ENCODE measurements around the gene EOMES.

EOMES gene

DNA sequence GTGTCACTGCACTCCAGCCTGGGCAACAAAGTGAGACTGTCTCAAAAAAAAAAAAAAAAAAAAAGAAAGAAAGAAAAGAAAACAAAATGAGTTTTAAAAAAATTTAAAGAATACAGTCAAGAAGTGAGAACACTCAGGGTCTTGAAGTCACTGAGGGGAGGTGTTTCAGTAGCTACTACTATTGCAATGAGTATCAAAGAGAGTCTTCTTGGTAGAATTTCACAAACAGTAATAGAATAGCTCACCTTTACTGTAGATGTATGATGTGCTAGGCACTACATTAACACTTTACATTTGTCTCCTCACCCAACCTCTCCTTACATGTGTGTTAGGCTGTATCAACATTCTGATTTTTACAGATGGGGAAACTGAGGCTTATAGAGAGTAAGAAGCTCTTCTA is 43.9 kb downstream of the EOMES start:
- no peak for DNase-seq

- DNase-seq, result no peak
Observed at GRCh38 chr3:27677565-27677964, 44.6 kb downstream of the EOMES start.

DNA sequence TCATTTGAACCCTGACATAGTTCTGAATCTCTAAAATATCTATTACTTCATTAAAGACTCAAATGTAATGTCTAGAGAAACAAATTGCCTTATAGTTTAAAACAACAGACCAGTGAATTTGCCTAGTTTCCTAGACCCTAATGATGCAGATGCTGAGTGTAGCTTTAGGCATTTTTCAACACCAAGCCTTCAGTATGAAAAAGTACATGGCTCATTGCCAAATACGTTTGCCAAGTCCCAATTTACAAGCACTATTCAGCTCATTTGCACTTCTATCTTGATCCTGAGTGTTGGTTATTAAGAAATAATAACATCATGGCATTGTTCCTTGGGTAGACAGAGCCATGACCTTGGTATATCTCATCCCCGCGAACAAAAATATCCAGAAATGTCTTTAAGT is 46.8 kb downstream of the EOMES start:
- DNase-seq, result no peak

- no peak for DNase-seq
Observed at GRCh38 chr3:27673701-27674100, 48.4 kb downstream of the EOMES start.

DNA sequence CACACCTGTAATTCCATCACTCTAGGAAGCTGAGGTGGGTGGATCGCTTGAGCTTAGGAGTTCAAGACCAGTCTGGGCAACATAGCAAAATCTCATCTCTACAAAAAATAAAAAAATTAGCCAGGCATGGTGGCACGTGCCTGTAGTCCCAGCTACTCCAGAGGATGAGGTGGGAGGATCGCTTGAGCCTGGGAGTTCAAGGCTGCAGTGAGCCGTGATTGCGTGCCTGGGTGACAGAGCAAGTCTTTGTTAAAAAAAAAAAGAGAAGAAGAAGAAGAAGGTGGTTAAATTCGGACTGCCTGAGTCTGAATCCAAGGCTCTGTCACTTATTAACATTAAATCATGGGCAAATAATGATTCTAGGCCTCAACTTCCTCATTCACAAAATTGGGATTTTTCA is 51.0 kb downstream of the EOMES start:
- DNase-seq, result no peak

DNA sequence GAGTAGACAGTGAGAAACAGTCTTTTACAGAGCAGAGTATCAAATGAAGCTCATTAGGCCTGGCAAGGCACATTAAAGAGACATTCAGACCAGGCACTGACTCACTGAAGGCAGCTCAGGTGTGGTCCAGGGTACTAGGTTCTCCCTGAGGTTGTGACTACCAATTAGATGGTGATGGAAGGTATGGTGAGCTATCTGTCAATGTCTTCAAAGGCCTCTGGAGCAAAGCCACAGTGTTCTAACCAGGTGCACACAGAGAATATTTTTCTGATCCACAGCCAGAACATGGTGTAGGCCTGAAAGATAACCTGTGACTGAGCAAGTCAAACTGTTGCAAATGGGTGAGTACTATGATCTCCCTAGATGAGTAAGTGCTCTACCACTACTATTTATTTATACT is 51.5 kb downstream of the EOMES start:
- no peak for DNase-seq

DNA sequence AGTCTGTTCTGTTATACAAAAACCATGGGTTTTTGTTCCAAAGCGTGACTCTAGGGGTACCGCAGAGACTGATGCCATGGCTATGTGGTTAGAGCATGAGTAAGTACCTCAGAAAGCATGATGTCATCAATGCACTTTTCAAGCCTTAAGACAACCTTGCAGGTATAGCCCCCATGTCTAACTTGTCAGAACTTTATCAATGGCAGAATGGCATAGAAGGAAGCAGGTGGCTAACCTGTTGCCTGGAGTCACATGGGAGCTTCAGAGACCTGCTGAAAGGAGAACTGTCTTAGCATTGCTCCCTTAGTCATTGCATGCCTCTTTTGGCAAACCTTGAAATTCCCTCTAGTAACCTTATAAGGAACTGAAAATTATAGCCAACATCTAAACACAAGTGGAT is 52.5 kb downstream of the EOMES start:
- DNase-seq, result no peak

GRCh38 chr3:27667751-27668150 is 54.4 kb downstream of the EOMES start:
- no peak for DNase-seq

GRCh38 chr3:27666708-27667107 is 55.4 kb downstream of the EOMES start:
- DNase-seq, result no peak

GRCh38 chr3:27666272-27666671 is 55.9 kb downstream of the EOMES start:
- no peak for DNase-seq
